GM21786 (cell line): ENCODE data around the gene DBF4.
"Not testable (repeated sequence)": the region's sequence is repeated elsewhere in the genome, so short reads cannot be mapped to it uniquely, and the experiment has no call there.

Source experiments
- ATAC-seq: cut with Tn5 transposase; IDR thresholded peaks from one replicate; pipeline ENCODE4 v1.9.1; 2021; ENCODE audit not compliant: unreplicated experiment

DBF4 gene

GRCh38 chr7:87945926-87946325 lies 69.6 kb downstream of the DBF4 start:
- ATAC-seq: not testable (repeated sequence)

GRCh38 chr7:87948371-87948770 lies 72.1 kb downstream of the DBF4 start:
- ATAC-seq: no peak
